HepG2 (cell line): Measurements from ENCODE around the gene GZMA. TPM values are rescaled to one million over a fixed set of nuclear protein-coding genes. Genes with fewer than 3 reads are reported as not detected.

Source experiments
- ATAC-seq: fragments of 200-7000 bp; cut with Tn5 transposase; 3 replicates; pipeline ENCODE4 v1.9.1; 2020; ENCODE audit warnings: mild to moderate bottlenecking, moderate library complexity
- BruUV-seq: library from RNA; stranded (reverse); fragments of 400-500 nt; replicated peaks from 2 replicates; lab custom pipeline; 2021; lab: Mats Ljungman, UMichigan
- CTCF ChIA-PET: fragments of 300-600 bp; formaldehyde crosslinking; extraction: SDS; loops from one replicate; lab custom pipeline; 2021; ENCODE audit warnings: low total read pairs, inconsistent platforms, low intra/inter-chr PET ratio; lab: Yijun Ruan, JAX
- POLR2A ChIA-PET: fragments of 350-600 bp; sonication (Branson Sonifier 250); formaldehyde crosslinking; loops from one replicate; lab custom pipeline; 2020; ENCODE audit warnings: antibody characterized with exemption, inconsistent platforms; lab: Yijun Ruan, JAX
- DNase-seq: peaks from one replicate; pipeline ENCODE4 v3.0.0-alpha.2; 2015; ENCODE audit warnings: low spot score
- FAIRE-seq: peaks from 3 replicates; lab custom pipeline; 2011; peaks lifted over from hg19 to GRCh38; lab: Jason Lieb, UNC
- H2AFZ ChIP-seq: one replicate; pipeline ENCODE4 v1.6.1; 2011; ENCODE audit warnings: low read length, inconsistent platforms
- H3K27ac ChIP-seq: fragments of 300-600 bp; 3 replicates; pipeline ENCODE4 v1.8.0; 2011; ENCODE audit warnings: mixed run types, mild to moderate bottlenecking, mixed read lengths, low read length, inconsistent platforms; ENCODE audit not compliant: insufficient read depth; ENCODE audit errors: extremely low read length
- H3K27me3 ChIP-seq, 2 experiments: fragments of 200-600 bp in 1 of 2; 2 replicates in 1 of 2; 3 replicates in 1 of 2; pipeline versions ENCODE4 v1.6.0 to v1.8.0; 2011; ENCODE audit warnings: low read length in 2 of 2, mild to moderate bottlenecking in 2 of 2, moderate library complexity in 2 of 2, inconsistent platforms in 1 of 2; ENCODE audit not compliant: insufficient read depth in 2 of 2, control insufficient read depth in 1 of 2
- H3K36me3 ChIP-seq, 2 experiments: fragments of 200-600 bp in 1 of 2; replicated peaks in 1 of 2; 2 replicates in 1 of 2; 3 replicates in 1 of 2; pipeline versions ENCODE4 v1.5.1 to v1.8.0; 2011; ENCODE audit warnings: low read length in 2 of 2, inconsistent platforms in 1 of 2; ENCODE audit not compliant: insufficient read depth in 2 of 2, control insufficient read depth in 1 of 2
- H3K4me1 ChIP-seq: 2 replicates; pipeline ENCODE4 v1.5.1; 2012; ENCODE audit warnings: low read length, inconsistent platforms; ENCODE audit not compliant: insufficient read depth
- H3K4me2 ChIP-seq: 2 replicates; pipeline ENCODE4 v1.6.0; 2011; ENCODE audit warnings: low read depth, low read length, inconsistent platforms
- H3K4me3 ChIP-seq, 3 experiments: fragments of 200-600 bp in 1 of 3; sonication (generic), shearing (Covaris generic) in 1 of 3; replicated peaks in 1 of 3; 2 replicates each; pipeline ENCODE4 v1.5.1; 2011 to 2016; ENCODE audit warnings: low read length in 3 of 3, inconsistent platforms in 2 of 3, low read depth in 2 of 3, mild to moderate bottlenecking in 2 of 3, control low read depth in 1 of 3, mixed read lengths in 1 of 3; ENCODE audit not compliant: insufficient read depth in 1 of 3
- H3K79me2 ChIP-seq: one replicate; pipeline ENCODE4 v1.6.1; 2011; ENCODE audit warnings: low read length, inconsistent platforms; ENCODE audit not compliant: insufficient read depth
- H3K9ac ChIP-seq: 2 replicates; pipeline ENCODE4 v1.6.0; 2011; ENCODE audit warnings: mild to moderate bottlenecking, low read depth, low read length, inconsistent platforms; ENCODE audit not compliant: insufficient read depth
- H3K9me3 ChIP-seq: 2 replicates; pipeline ENCODE4 v1.5.1; 2012; ENCODE audit warnings: mild to moderate bottlenecking, low read length
- H4K20me1 ChIP-seq: 2 replicates; pipeline ENCODE4 v1.6.0; 2011; ENCODE audit warnings: inconsistent platforms, mild to moderate bottlenecking, low read length, moderate library complexity; ENCODE audit not compliant: insufficient read depth
- HIVEP1 ChIP-seq: sonication (generic); formaldehyde crosslinking; IDR thresholded peaks from 2 replicates; pipeline ENCODE4 v1.4.0; 2020; ENCODE audit warnings: mild to moderate bottlenecking, missing genetic modification reagents
- RERE ChIP-seq: IDR thresholded peaks from 2 replicates; pipeline ENCODE4 v1.6.1; 2016; ENCODE audit warnings: low read depth, missing genetic modification reagents, missing compliant biosample characterization
- SALL1 ChIP-seq: sonication (generic); formaldehyde crosslinking; IDR thresholded peaks from 2 replicates; pipeline ENCODE4 v1.8.0; 2022; ENCODE audit warnings: mild to moderate bottlenecking, missing genetic modification reagents
- ZNF501 ChIP-seq: sonication (generic); formaldehyde crosslinking; IDR thresholded peaks from 2 replicates; pipeline ENCODE4 v1.5.1; 2020; ENCODE audit warnings: mild to moderate bottlenecking, moderate library complexity, missing genetic modification reagents
- ZNF503 ChIP-seq: sonication (generic); formaldehyde crosslinking; IDR thresholded peaks from 2 replicates; pipeline ENCODE4 v1.4.0; 2020; ENCODE audit warnings: missing genetic modification reagents
- ZNF746 ChIP-seq: sonication (generic); formaldehyde crosslinking; IDR thresholded peaks from 2 replicates; pipeline ENCODE4 v1.8.0; 2022; ENCODE audit warnings: mild to moderate bottlenecking, missing genetic modification reagents
- ZNF766 ChIP-seq: sonication (generic); formaldehyde crosslinking; IDR thresholded peaks from 2 replicates; pipeline ENCODE4 v1.5.0; 2020; ENCODE audit warnings: missing genetic modification reagents, borderline replicate concordance
- WGBS: methylation state at CpG from one replicate; pipeline ENCODE4 v1.1.6; 2017; ENCODE audit warnings: low lambda C conversion rate; 5-methylcytosine and 5-hydroxymethylcytosine counted together
- in situ Hi-C: cut with HindIII; loops from 2 replicates; pipeline ENCODE4 v1.10.0; 2017; ENCODE audit warnings: low pct_unique_long_range_greater_than_20kb; ENCODE audit not compliant: extremely low pct_ligation_motif_present
- intact Hi-C: fragments of 100-400 bp; cut with micrococcal nuclease; formaldehyde crosslinking; loops from one replicate; pipeline ENCODE4 v1.10.0; 2022; ENCODE audit not compliant: unreplicated experiment
- polyA plus RNA-seq, 8 experiments: library from polyadenylated mRNA; depleted of rRNA in 3 of 8; stranded (reverse) in 7 of 8; unstranded in 1 of 8; fragments of >200 nt; fragmentation: Illumina TruSeq in 4 of 8; extraction: Trizol in 4 of 8; gene quantifications; 2 replicates each; pipeline versions ENCODE4 v1.2.1 to v1.2.3, GENCODE V29; 2011 to 2016; ENCODE audit warnings: low read depth in 4 of 8, missing spikeins in 1 of 8, mixed read lengths in 1 of 8; ENCODE audit not compliant: insufficient read depth in 1 of 8
- total RNA-seq, 5 experiments: library from RNA; depleted of rRNA; stranded (reverse); fragments of >200 nt; fragmentation: Illumina TruSeq; extraction: Trizol; gene quantifications; 2 replicates each; pipeline ENCODE4 v1.2.3, GENCODE V29; 2016; ENCODE audit warnings: low read depth in 1 of 5

GZMA gene
- total and polyA plus RNA-seq, 2 of the 13 experiments (the other 11 are each of a cell fraction or from before 2014, with no cell fraction given), result not detected

- H3K36me3 ChIP-seq, result no peaks in the 10 kb centered on the region
- BruUV-seq, result no TSS peak
- POLR2A ChIA-PET, result no interaction called here
- DNase-seq, result no peak
- H2AFZ ChIP-seq, result no peak overlapping the region
- CTCF ChIA-PET, result no interaction called here
- 0% methylated on average over 1 of the region's 3 CpGs for WGBS
- H3K4me3 ChIP-seq, result no peak overlapping the region
- H3K4me2 ChIP-seq, result no peak overlapping the region
- ATAC-seq, result no peak
- H3K9ac ChIP-seq, result no peak overlapping the region
- H3K27me3 ChIP-seq, result 0 out of 5 replicates have a peak, but pooled peaks cover 0 to 1% of the 10 kb centered on the region in 2 experiments
- no peaks in the 10 kb centered on the region for H3K79me2 ChIP-seq
- H3K9me3 ChIP-seq, result no peaks in the 10 kb centered on the region
- no peaks in the 10 kb centered on the region for H4K20me1 ChIP-seq
- H3K27ac ChIP-seq, result no peak overlapping the region
- TF ChIP-seq HIVEP1 (no peak), ZNF766 (CRISPR knock-in tag) (no peak), ZNF501 (CRISPR knock-in tag) (no peak), ZNF503 (CRISPR knock-in tag) (no peak), SALL1 (CRISPR knock-in tag) (no peak)
- H3K4me1 ChIP-seq, result no peaks in the 10 kb centered on the region
- intact Hi-C loops, result loop anchor here (5.0 kb wide), 1 partner anchor 52 kb away; no protein-coding TSS in a partner anchor
- FAIRE-seq, result no peak
- in situ Hi-C loops, result no loop called here
Observed at GRCh38 chr5:55114061-55114460, 11.6 kb downstream of the GZMA start.

- Histone ChIP-seq H3K79me2 (no peaks in the 10 kb centered on the region), H3K4me3 (no peak overlapping the region), H3K9me3 (no peaks in the 10 kb centered on the region), H3K4me2 (no peak overlapping the region), H3K36me3 (no peaks in the 10 kb centered on the region), H3K27me3 (no peaks in the 10 kb centered on the region), H2AFZ (no peak overlapping the region), H3K9ac (no peak overlapping the region), H4K20me1 (no peaks in the 10 kb centered on the region), H3K4me1 (no peaks in the 10 kb centered on the region), H3K27ac (no peak overlapping the region)
- in situ Hi-C loops (no loop called here), intact Hi-C loops (no loop called here)
- 26% methylated on average over 3 of the region's 3 CpGs for WGBS
- DNase-seq (no peak), FAIRE-seq (no peak), ATAC-seq (no peak)
- CTCF ChIA-PET, result no interaction called here
- no TSS peak for BruUV-seq
- POLR2A ChIA-PET, result no interaction called here
- TF ChIP-seq ZNF746 (CRISPR knock-in tag), result no peak
- no peak for TF ChIP-seq RERE
Observed at GRCh38 chr5:55123365-55123764, 20.9 kb downstream of the GZMA start.
